Peyer's patch (tissue), 4 donors: Measurements from ENCODE around the gene MYOF.

Experiments used
- POLR2A ChIP-seq, 2 donors: fragments of 450-650 bp; IDR thresholded peaks; one replicate each; pipeline ENCODE4 v1.5.1; 2017; ENCODE audit warnings: antibody characterized with exemption in 2 of 2, mild to moderate bottlenecking in 2 of 2, moderate library complexity in 2 of 2
- TF ChIP-seq, protein P1 (sequence below), 6 experiments: fragments of 450-650 bp in 4 of 6; fragments of 200-600 bp in 2 of 6; sonication (generic) in 1 of 6; IDR thresholded peaks; one replicate each; pipeline ENCODE4 v1.5.1; 2017 to 2019; ENCODE audit warnings: antibody characterized with exemption in 6 of 6, mild to moderate bottlenecking in 3 of 6, moderate library complexity in 1 of 6

DNA sequence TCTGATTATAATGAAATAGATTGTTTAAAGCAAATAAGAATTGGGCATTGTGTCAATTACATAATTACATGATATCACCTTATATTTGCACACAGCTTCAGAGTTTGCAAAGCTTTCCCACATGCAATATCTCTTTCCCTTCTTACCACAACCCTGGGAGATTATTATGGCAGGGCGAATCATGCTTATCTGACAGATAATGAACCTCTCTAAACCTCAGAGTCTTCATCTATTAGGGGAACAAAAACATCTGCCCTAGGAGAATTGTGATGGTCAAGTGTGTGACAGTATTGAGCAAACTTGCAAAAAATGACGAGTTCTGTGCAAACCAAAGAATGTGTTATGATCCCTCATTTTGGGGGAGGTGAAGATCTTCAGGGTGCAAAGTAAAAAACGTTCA is 90.0 kb downstream of the MYOF start:
- TF ChIP-seq, protein P1, sequence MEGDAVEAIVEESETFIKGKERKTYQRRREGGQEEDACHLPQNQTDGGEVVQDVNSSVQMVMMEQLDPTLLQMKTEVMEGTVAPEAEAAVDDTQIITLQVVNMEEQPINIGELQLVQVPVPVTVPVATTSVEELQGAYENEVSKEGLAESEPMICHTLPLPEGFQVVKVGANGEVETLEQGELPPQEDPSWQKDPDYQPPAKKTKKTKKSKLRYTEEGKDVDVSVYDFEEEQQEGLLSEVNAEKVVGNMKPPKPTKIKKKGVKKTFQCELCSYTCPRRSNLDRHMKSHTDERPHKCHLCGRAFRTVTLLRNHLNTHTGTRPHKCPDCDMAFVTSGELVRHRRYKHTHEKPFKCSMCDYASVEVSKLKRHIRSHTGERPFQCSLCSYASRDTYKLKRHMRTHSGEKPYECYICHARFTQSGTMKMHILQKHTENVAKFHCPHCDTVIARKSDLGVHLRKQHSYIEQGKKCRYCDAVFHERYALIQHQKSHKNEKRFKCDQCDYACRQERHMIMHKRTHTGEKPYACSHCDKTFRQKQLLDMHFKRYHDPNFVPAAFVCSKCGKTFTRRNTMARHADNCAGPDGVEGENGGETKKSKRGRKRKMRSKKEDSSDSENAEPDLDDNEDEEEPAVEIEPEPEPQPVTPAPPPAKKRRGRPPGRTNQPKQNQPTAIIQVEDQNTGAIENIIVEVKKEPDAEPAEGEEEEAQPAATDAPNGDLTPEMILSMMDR (IDR thresholded peaks at IDR 0.05), result no peak
- TF ChIP-seq POLR2A (IDR thresholded peaks at IDR 0.05), result no peak
